ENCODE results near the gene TM4SF1.
"Not testable (repeated sequence)": the region's sequence is repeated elsewhere in the genome, so short reads cannot be mapped to it uniquely, and the experiment has no call there.

The TM4SF1 gene

GRCh38 chr3:149337486-149337885 is 40.0 kb downstream of the TM4SF1 start:
- DNase-seq: not testable (repeated sequence)

DNA sequence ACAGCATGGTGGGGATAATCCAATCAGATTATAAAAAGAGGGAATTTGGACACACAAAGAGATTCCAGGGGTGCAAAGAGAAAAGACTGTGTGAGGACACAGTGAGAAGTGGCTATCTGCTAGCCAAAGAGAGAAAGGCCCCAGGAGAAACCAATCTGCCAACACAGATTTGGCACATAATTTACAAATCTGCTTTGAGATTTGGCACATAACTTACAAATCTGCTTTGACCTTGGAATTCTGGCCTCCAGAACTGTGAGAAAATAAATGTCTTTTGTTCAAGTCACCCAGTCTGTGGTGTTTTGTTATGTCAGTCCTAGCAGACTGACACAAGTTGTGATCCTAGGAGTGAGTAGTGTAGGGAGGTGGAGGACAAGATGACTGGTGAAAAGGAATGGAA is 40.5 kb downstream of the TM4SF1 start:
- DNase-seq: no peak

GRCh38 chr3:149333176-149333859 is 44.1 kb downstream of the TM4SF1 start, which contains the start of gene TM4SF18:
Gene TM4SF18 (minus strand): TSS chr3:149333636. CDS start chr3:149333382, 254 bp downstream.
- DNase-seq: no peak

DNA sequence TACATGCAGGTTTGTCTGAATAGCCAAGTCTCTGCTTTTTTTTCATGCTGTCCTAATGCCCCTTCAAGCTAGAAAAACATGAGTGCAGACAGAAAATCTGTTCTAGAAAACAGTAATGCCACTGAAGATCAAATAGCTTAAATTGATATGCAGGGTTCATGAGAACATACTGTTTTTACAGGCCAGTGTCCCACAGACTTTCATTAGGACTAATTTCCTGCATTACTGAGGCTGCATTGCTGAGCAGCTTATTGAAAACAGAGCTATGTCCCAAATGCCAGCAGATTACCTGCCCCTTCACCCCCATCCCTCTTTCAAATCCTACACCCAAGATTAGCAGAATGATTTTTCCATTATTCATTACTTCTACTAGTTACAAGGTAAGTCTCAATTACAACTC is 44.7 kb downstream of the TM4SF1 start:
- DNase-seq: no peak

- no peak for DNase-seq
Observed at GRCh38 chr3:149332227-149332765, 45.2 kb downstream of the TM4SF1 start.

DNA sequence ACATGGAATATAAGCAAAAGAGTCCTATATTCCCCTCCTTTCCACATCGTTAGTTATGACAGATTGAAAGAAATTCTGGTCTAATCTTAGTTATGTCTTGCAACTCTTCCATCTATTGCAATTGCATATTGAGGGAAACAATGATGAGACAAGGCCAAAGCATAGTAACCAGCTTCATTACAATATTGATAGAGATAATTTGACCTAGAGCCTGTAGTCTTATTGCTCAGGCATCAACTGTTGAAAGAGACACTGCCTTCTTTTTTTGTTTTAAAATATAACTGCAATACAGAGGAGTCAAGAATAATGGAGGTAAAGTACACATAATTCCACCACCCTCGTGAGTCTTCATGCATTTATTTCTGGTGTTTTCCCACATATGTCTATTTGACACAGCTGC is 46.1 kb downstream of the TM4SF1 start:
- DNase-seq: no peak

- DNase-seq: no peak
Observed at GRCh38 chr3:149330609-149331331, 46.7 kb downstream of the TM4SF1 start.

DNA sequence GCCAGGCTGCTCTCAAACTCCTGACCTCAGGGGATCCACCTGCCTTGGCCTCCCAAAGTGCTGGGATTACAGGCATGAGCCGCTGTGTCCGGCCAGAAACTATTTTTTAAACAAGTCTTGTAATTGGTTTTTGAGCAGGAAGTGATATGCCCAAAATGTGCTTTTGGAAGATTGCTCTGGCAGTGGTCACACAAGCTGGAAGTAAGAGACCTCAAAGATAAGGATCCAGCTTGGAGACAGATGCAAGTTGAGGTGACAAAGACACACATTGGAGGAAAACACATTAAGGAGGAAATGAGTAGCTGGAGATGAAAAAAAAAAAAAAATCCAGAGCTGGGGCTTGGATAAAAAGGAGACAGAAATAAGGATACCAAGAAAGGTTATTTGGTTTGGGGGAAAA is 50.3 kb downstream of the TM4SF1 start:
- DNase-seq: no peak

DNA sequence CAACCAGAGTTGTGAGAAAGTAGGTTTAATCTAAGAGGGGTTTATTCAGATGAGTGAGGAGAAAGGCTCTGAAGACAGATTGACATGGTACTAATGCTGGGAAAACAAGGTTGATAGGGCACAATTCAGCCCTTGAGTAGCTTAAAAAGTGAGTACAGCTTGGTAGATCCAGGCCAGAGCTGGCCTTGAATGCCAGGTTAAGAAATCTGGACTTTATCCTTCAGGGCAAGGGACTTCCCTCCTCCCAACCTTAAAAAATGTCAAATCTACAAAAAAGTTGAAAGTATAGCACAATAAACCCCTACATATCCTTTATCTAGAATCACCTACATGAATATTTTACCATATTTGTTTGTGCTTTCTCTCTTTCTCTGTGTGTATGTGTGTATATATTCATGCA is 51.9 kb downstream of the TM4SF1 start:
- no peak for DNase-seq

- DNase-seq: no peak
Observed at GRCh38 chr3:149324332-149324731, 53.1 kb downstream of the TM4SF1 start.

DNA sequence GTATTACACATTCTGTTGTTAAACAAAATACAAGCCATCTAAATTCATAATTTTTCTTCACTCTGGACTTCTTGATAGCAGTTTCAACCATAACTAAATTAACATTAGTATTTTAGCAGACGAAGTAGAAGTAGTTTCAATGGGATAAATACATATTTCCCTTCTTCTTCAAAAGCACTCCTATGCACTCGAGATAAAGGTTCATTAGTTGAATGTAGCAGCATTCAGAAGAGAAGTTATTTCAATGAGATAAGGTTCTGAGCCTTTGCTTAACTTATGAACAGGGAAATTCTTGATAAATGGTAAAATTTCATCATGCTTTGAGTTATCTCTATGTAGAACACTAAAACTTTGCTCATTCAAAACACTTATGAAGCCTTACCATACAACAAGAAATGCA is 55.8 kb downstream of the TM4SF1 start:
- DNase-seq: no peak

DNA sequence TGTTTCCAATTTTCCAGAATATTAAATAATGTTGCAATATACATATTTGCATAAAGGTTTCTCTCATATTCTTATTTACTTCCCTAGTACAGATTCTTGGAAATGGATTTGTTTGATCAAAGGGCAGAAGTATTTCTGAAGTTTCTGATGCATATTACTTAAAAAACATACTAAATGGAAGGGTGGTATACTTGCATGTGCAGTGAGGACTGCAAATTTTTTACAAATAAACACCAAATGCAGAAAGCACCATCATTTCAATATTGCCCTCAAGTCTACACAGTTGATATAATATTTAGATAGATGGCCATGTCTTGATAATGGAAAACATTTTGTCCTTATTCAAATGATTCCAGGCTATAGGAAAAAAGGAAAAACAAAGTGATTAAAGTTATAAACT is 56.3 kb downstream of the TM4SF1 start:
- DNase-seq: no peak

DNA sequence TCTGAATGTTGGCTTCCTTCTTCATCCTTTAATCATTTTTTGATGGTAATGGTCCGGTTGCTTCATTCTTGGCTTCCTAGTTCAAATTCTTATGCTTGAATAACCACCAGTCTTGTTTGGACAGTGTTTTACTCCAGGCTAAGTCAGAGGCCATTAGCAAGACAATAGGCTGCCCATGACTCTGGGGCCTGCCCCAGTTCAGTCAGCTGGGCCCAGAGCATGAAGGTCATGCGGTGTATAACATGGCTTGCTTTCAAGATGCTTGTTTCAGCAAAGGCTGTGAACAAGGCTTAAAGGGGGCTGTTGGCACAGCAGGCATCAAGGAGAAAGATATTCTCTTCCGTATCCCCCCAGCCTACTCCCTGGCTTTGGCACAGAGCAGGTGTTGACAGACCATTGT is 57.7 kb downstream of the TM4SF1 start:
- no peak for DNase-seq
